Tibial artery (tissue), 4 donors: ENCODE data around the gene DACH1.

Source experiments
- DNase-seq, 2 donors: peaks; one replicate each; pipeline ENCODE4 v3.0.0-alpha.2; 2019
- H3K27ac ChIP-seq, 2 donors: fragments of 200-600 bp; sonication (generic) in 1 of 2; 1 replicate in 1 of 2; 2 replicates in 1 of 2; pipeline ENCODE4 v1.5.1; 2018 to 2019; ENCODE audit warnings: mild to moderate bottlenecking in 1 of 2
- H3K27me3 ChIP-seq, 2 donors: fragments of 200-600 bp; sonication (generic) in 1 of 2; one replicate each; pipeline versions ENCODE4 v1.5.1 to v1.6.0; 2016 to 2019
- H3K36me3 ChIP-seq, 3 donors: fragments of 200-600 bp; sonication (generic) in 2 of 3; one replicate each; pipeline ENCODE4 v1.5.1; 2016 to 2019; ENCODE audit warnings: mild to moderate bottlenecking in 2 of 3
- H3K4me1 ChIP-seq, 4 donors: fragments of 200-600 bp; sonication (generic) in 2 of 4; 1 replicate in 3 of 4; 2 replicates in 1 of 4; pipeline ENCODE4 v1.5.1; 2016 to 2019
- H3K4me3 ChIP-seq, 2 donors: fragments of 200-600 bp; sonication (generic) in 1 of 2; 1 replicate in 1 of 2; 2 replicates in 1 of 2; pipeline ENCODE4 v1.5.1; 2018 to 2019; ENCODE audit warnings: mild to moderate bottlenecking in 2 of 2
- H3K9me3 ChIP-seq, 3 donors: fragments of 200-600 bp; sonication (generic) in 1 of 3; one replicate each; pipeline ENCODE4 v1.5.1; 2016 to 2019
- CTCF ChIP-seq, 2 experiments: fragments of 200-600 bp in 1 of 2; fragments of 450-650 bp in 1 of 2; IDR thresholded peaks; one replicate each; pipeline ENCODE4 v1.5.1; 2017 to 2019; ENCODE audit warnings: antibody characterized with exemption in 2 of 2, mild to moderate bottlenecking in 1 of 2, moderate library complexity in 1 of 2
- intact Hi-C: fragments of 100-400 bp; cut with DNase I; formaldehyde crosslinking; loops from one replicate; pipeline ENCODE4 v1.15.0; 2023; ENCODE audit warnings: low total_unique reads

Gene DACH1

GRCh38 chr13:71861769-71862458 is 5.1 kb downstream of the DACH1 start:
- H3K27ac ChIP-seq, result no peak overlapping the region
- no peak overlapping the region for H3K4me3 ChIP-seq
- no peaks in the 10 kb centered on the region for H3K36me3 ChIP-seq
- no peak for TF ChIP-seq CTCF (IDR thresholded peaks at IDR 0.05)
- no peak for DNase-seq
- H3K9me3 ChIP-seq, result no peaks in the 10 kb centered on the region
- intact Hi-C loops, result no loop called here
- peaks cover 0 to 28% of the 10 kb centered on the region in 2 donors for H3K27me3 ChIP-seq
- H3K4me1 ChIP-seq, result peaks cover 0 to 24% (median 22%) of the 10 kb centered on the region in 4 donors

- Histone ChIP-seq H3K4me1 (peaks cover 0 to 13% (median 13%) of the 10 kb centered on the region in 4 donors), H3K36me3 (no peaks in the 10 kb centered on the region), H3K27me3 (peaks cover 0 to 19% of the 10 kb centered on the region in 2 donors), H3K27ac (no peak overlapping the region), H3K4me3 (no peak overlapping the region), H3K9me3 (no peaks in the 10 kb centered on the region)
- intact Hi-C loops, result no loop called here
- no peak for DNase-seq
- TF ChIP-seq CTCF (IDR thresholded peaks at IDR 0.05), result no peak
Measured at GRCh38 chr13:71860547-71861138, 6.4 kb downstream of the DACH1 start.

GRCh38 chr13:71858647-71859046 is 8.4 kb downstream of the DACH1 start:
- intact Hi-C loops, result no loop called here
- TF ChIP-seq CTCF (IDR thresholded peaks at IDR 0.05), result no peak
- Histone ChIP-seq H3K27ac (no peak overlapping the region), H3K4me1 (no peaks in the 10 kb centered on the region), H3K36me3 (no peaks in the 10 kb centered on the region), H3K9me3 (no peaks in the 10 kb centered on the region), H3K4me3 (no peak overlapping the region), H3K27me3 (no peaks in the 10 kb centered on the region)
- DNase-seq, result no peak

GRCh38 chr13:71856548-71857043 is 10.4 kb downstream of the DACH1 start:
- no peak for DNase-seq
- Histone ChIP-seq H3K9me3 (no peaks in the 10 kb centered on the region), H3K36me3 (no peaks in the 10 kb centered on the region), H3K4me3 (no peak overlapping the region), H3K4me1 (no peaks in the 10 kb centered on the region), H3K27ac (no peak overlapping the region), H3K27me3 (no peaks in the 10 kb centered on the region)
- TF ChIP-seq CTCF (IDR thresholded peaks at IDR 0.05), result no peak
- intact Hi-C loops, result no loop called here

- Histone ChIP-seq H3K27ac (no peak overlapping the region), H3K9me3 (no peaks in the 10 kb centered on the region), H3K27me3 (no peaks in the 10 kb centered on the region), H3K36me3 (no peaks in the 10 kb centered on the region), H3K4me3 (no peak overlapping the region), H3K4me1 (no peaks in the 10 kb centered on the region)
- intact Hi-C loops, result no loop called here
- TF ChIP-seq CTCF (IDR thresholded peaks at IDR 0.05), result no peak
- no peak for DNase-seq
Measured at GRCh38 chr13:71854401-71854800, 12.6 kb downstream of the DACH1 start.
